ENCODE data around the gene PDE4B. TPM values are rescaled to one million over a fixed set of nuclear protein-coding genes. Genes with fewer than 3 reads are reported as not detected.

The PDE4B gene
- total and polyA plus RNA-seq, 9 of the 15 experiments (the other 6 are each of a cell fraction or from before 2014, with no cell fraction given): 0.09 TPM; not detected in 8

GRCh38 chr1:66296370-66296769, 503.7 kb downstream of the PDE4B start (continued):
- no peak for TF ChIP-seq MGA (IDR thresholded peaks at IDR 0.05)
